GM12878 (cell line): ENCODE data around the gene RAET1E. TPM values are rescaled to one million over a fixed set of nuclear protein-coding genes. Genes with fewer than 3 reads are reported as not detected.

Experiments
- ATAC-seq: fragments of 200-7000 bp; cut with Tn5 transposase; 3 replicates; pipeline ENCODE4 v1.9.1; 2020; ENCODE audit warnings: mild to moderate bottlenecking, moderate library complexity
- BruUV-seq: library from RNA; stranded (reverse); fragments of 400-500 nt; replicated peaks from 2 replicates; lab custom pipeline; 2021; lab: Mats Ljungman, UMichigan
- CTCF ChIA-PET: fragments of 300-600 bp; sonication (Branson Sonifier 250); formaldehyde crosslinking; extraction: SDS; loops from one replicate; lab custom pipeline; 2021; ENCODE audit warnings: inconsistent platforms; lab: Yijun Ruan, JAX
- POLR2A ChIA-PET: fragments of 350-600 bp; formaldehyde crosslinking; extraction: SDS; loops from one replicate; lab custom pipeline; 2021; ENCODE audit warnings: inconsistent platforms; lab: Charles Lee
- RAD21 ChIA-PET: fragments of 300-600 bp; sonication (Branson Sonifier 250); formaldehyde crosslinking; loops from one replicate; lab custom pipeline; 2023; ENCODE audit warnings: antibody characterized with exemption; ENCODE audit not compliant: unreplicated experiment; lab: Charles Lee
- SMC1A ChIA-PET: fragments of 300-600 bp; sonication (Branson Sonifier 250); formaldehyde crosslinking; loops from one replicate; lab custom pipeline; 2023; ENCODE audit not compliant: unreplicated experiment, uncharacterized antibody; lab: Charles Lee
- DNase-seq: peaks from one replicate; pipeline ENCODE4 v3.0.0-alpha.2; 2011; ENCODE audit warnings: low read depth, low spot score
- FAIRE-seq: peaks from 3 replicates; lab custom pipeline; 2011; peaks lifted over from hg19 to GRCh38; lab: Jason Lieb, UNC
- H2AFZ ChIP-seq: 2 replicates; pipeline ENCODE4 v1.6.0; 2011; ENCODE audit warnings: low read depth, low read length, control low read depth; ENCODE audit not compliant: control insufficient read depth
- H3K27ac ChIP-seq: 2 replicates; pipeline ENCODE4 v1.5.1; 2011; ENCODE audit warnings: control low read depth; ENCODE audit not compliant: control insufficient read depth, insufficient read depth
- H3K27me3 ChIP-seq, 2 experiments: replicated peaks in 1 of 2; 2 replicates each; pipeline versions ENCODE4 v1.6.0 to v1.6.1; 2011; ENCODE audit warnings: low read length in 1 of 2; ENCODE audit not compliant: control insufficient read depth in 2 of 2, insufficient read depth in 2 of 2
- H3K36me3 ChIP-seq, 2 experiments: 2 replicates each; pipeline ENCODE4 v1.5.1; 2011; ENCODE audit warnings: low read length in 1 of 2; ENCODE audit not compliant: control insufficient read depth in 2 of 2, insufficient read depth in 2 of 2
- H3K4me1 ChIP-seq: 2 replicates; pipeline ENCODE4 v1.6.1; 2011; ENCODE audit warnings: mild to moderate bottlenecking, low read length, moderate library complexity, mixed read lengths; ENCODE audit not compliant: control insufficient read depth, insufficient read depth
- H3K4me2 ChIP-seq: 2 replicates; pipeline ENCODE4 v1.6.0; 2011; ENCODE audit warnings: control low read depth; ENCODE audit not compliant: control insufficient read depth, insufficient read depth
- H3K4me3 ChIP-seq: fragments of 200-600 bp; sonication (generic); 2 replicates; pipeline ENCODE4 v1.5.1; 2016
- H3K79me2 ChIP-seq: 2 replicates; pipeline ENCODE4 v1.6.0; 2011; ENCODE audit warnings: low read length; ENCODE audit not compliant: control insufficient read depth, insufficient read depth
- H3K9ac ChIP-seq: 2 replicates; pipeline ENCODE4 v1.8.0; 2011; ENCODE audit warnings: low read length, control low read depth, mixed read lengths; ENCODE audit not compliant: control insufficient read depth, insufficient read depth
- H3K9me3 ChIP-seq: replicated peaks from 3 replicates; pipeline ENCODE4 v1.5.1; 2011; ENCODE audit warnings: mild to moderate bottlenecking, low read length; ENCODE audit not compliant: control insufficient read depth, insufficient read depth
- H4K20me1 ChIP-seq: 2 replicates; pipeline ENCODE4 v1.6.0; 2011; ENCODE audit not compliant: control insufficient read depth, insufficient read depth
- EP300 ChIP-seq, 2 experiments: fragments of 150-350 bp in 1 of 2; IDR thresholded peaks; 2 replicates each; pipeline ENCODE4 v1.6.1; 2011 to 2012; ENCODE audit warnings: low read depth in 2 of 2, low read length in 2 of 2, borderline replicate concordance in 1 of 2, improper control_type of control experiment in 1 of 2, inconsistent platforms in 1 of 2; ENCODE audit not compliant: control insufficient read depth in 1 of 2
- FOXK2 ChIP-seq: fragments of 450-650 bp; IDR thresholded peaks from 2 replicates; pipeline ENCODE4 v1.6.1; 2017; ENCODE audit warnings: mild to moderate bottlenecking, moderate library complexity
- IKZF1 ChIP-seq: fragments of 450-650 bp; conservative IDR thresholded peaks from 2 replicates; pipeline ENCODE4 v1.6.1; 2017; ENCODE audit warnings: antibody characterized with exemption, mild to moderate bottlenecking
- IKZF2 ChIP-seq, 2 experiments: fragments of 450-650 bp; IDR thresholded peaks; 2 replicates each; pipeline ENCODE4 v1.6.1; 2017; ENCODE audit warnings: mild to moderate bottlenecking in 2 of 2, moderate library complexity in 2 of 2
- JUND ChIP-seq: IDR thresholded peaks from 2 replicates; pipeline ENCODE4 v1.6.1; 2012; ENCODE audit warnings: low read depth, mild to moderate bottlenecking, low read length, improper control_type of control experiment, moderate library complexity
- RB1 ChIP-seq: fragments of 450-650 bp; formaldehyde crosslinking; IDR thresholded peaks from 2 replicates; pipeline ENCODE4 v1.6.1; 2017; ENCODE audit warnings: mild to moderate bottlenecking, borderline replicate concordance
- SMAD1 ChIP-seq: fragments of 450-650 bp; IDR thresholded peaks from 2 replicates; pipeline ENCODE4 v1.6.1; 2018; ENCODE audit warnings: mild to moderate bottlenecking, low read depth; ENCODE audit not compliant: partially characterized antibody
- SP1 ChIP-seq: IDR thresholded peaks from one replicate; pipeline ENCODE4 v1.6.1; 2011; ENCODE audit warnings: low read depth, low read length
- TCF7 ChIP-seq: IDR thresholded peaks from 2 replicates; pipeline ENCODE4 v1.6.1; 2014; ENCODE audit warnings: antibody characterized with exemption, borderline replicate concordance
- WGBS: methylation state at CpG from one replicate; pipeline ENCODE4 v1.1.6; 2016; ENCODE audit warnings: low lambda C conversion rate; ENCODE audit not compliant: insufficient replicate concordance, insufficient coverage; ENCODE audit errors: missing lambda C conversion rate; 5-methylcytosine and 5-hydroxymethylcytosine counted together
- in situ Hi-C: fragments of 300-500 bp; cut with MboI; formaldehyde crosslinking; loops from 9 replicates; pipeline ENCODE4 v1.14.3; 2018; ENCODE audit warnings: mixed read lengths
- intact Hi-C: fragments of 100-400 bp; cut with micrococcal nuclease; formaldehyde crosslinking; loops from one replicate; pipeline ENCODE4 v1.14.2; 2022; ENCODE audit not compliant: unreplicated experiment
- polyA plus RNA-seq, 11 experiments: library from polyadenylated mRNA; depleted of rRNA in 4 of 11; unstranded in 6 of 11; stranded (reverse) in 5 of 11; fragments of >200 nt; fragmentation: Nextera tagmentation in 4 of 11; fragmentation: Illumina TruSeq in 1 of 11; extraction: Ambion mirVana in 4 of 11; extraction: Trizol in 1 of 11; gene quantifications; 1 replicate in 1 of 11; 2 replicates in 10 of 11; pipeline versions ENCODE4 v1.2.1 to v1.2.3, GENCODE V29; 2011 to 2016; ENCODE audit warnings: inconsistent platforms in 2 of 11, missing spikeins in 2 of 11, low read depth in 1 of 11
- total RNA-seq, 4 experiments: library from RNA; depleted of rRNA in 3 of 4; stranded (reverse); fragments of >200 nt in 3 of 4; fragmentation: Illumina TruSeq in 1 of 4; extraction: Trizol in 1 of 4; gene quantifications; 2 replicates each; pipeline versions ENCODE4 v1.2.1 to v1.2.3, GENCODE V29; 2013 to 2021
- TF ChIP-seq, protein P1 (sequence below): IDR thresholded peaks from 2 replicates; pipeline ENCODE4 v1.6.1; 2011; ENCODE audit warnings: borderline replicate concordance, low read depth, mild to moderate bottlenecking, moderate library complexity, mixed read lengths, low read length; ENCODE audit not compliant: insufficient read depth; ENCODE audit errors: extremely low read length
- TF ChIP-seq, protein P2 (sequence below): IDR thresholded peaks from 2 replicates; pipeline ENCODE4 v1.6.1; 2011; ENCODE audit warnings: low read depth, low read length, improper control_type of control experiment, borderline replicate concordance
- TF ChIP-seq, protein P3 (sequence below): fragments of 450-650 bp; IDR thresholded peaks from 2 replicates; pipeline ENCODE4 v1.6.1; 2017; ENCODE audit warnings: mild to moderate bottlenecking, moderate library complexity
- TF ChIP-seq, protein P4 (sequence below): fragments of 450-650 bp; formaldehyde crosslinking; IDR thresholded peaks from 2 replicates; pipeline ENCODE4 v1.4.0; 2020; ENCODE audit warnings: mild to moderate bottlenecking, moderate library complexity

RAET1E gene
- total and polyA plus RNA-seq, 10 of the 15 experiments (the other 5 are each of a cell fraction or from before 2014, with no cell fraction given), result not detected

DNA sequence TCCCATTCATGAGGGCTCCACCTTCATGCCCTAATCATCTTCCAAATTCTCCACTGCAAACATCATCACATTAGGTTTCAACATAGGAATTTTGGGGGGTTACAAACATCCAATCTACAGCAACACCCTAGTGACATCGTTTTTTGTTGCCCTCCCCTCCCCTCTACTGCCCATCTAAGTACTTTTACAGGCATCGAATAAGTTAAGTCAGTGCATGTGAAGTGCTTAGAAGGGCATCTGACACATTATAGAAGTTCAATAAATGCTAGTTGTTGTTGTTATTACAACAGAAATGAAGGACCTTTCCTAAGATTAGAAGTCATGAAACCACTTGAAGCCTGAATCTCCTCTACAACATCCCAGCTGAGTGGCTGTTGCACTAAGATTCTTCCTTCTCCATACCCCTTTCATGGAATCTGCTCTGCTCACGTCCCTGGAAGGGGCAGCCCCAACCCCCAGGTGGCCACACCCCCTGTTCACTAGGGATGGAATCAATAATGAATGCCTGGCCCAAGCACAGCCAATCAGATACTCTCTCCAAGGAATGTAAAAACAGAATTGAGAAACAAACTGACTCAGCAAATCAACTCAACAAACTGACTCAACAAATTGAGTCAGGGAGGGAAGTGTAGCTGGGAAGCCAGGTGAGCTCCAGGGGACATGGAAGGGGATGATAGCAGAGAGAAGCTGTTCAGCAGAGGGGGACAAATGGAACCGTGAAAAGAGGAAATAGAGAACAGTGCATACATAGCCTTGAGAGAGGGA lies 29.9 kb downstream of the RAET1E start:
- no peak overlapping the region for H3K9ac ChIP-seq
- no peaks in the 10 kb centered on the region for H4K20me1 ChIP-seq
- no peak overlapping the region for H3K4me3 ChIP-seq
- ChIA-PET CTCF (interaction anchor here (0.5 to 3.7 kb wide), 3 partner anchors 33 to 585 kb away, joined by 3 to 17 read pairs (median 12); no protein-coding TSS in a partner anchor), POLR2A (no interaction called here), SMC1A (no interaction called here), RAD21 (no interaction called here)
- no peaks in the 10 kb centered on the region; the same call in 1 of the 2 replicates for H3K4me1 ChIP-seq
- H3K79me2 ChIP-seq, result no peaks in the 10 kb centered on the region
- peaks cover 0 to 2% of the 10 kb centered on the region in 2 experiments for H3K27me3 ChIP-seq
- no peak overlapping the region for H3K27ac ChIP-seq
- WGBS, result 8% methylated on average over 4 of the region's 4 CpGs
- intact Hi-C loops, result loop anchor here (10.0 kb wide), 1 partner anchor 143 kb away; no protein-coding TSS in a partner anchor
- in situ Hi-C loops, result no loop called here
- no peak overlapping the region for H2AFZ ChIP-seq
- FAIRE-seq, result no peak
- no peaks in the 10 kb centered on the region for H3K36me3 ChIP-seq
- no peaks in the 10 kb centered on the region; the same call in 1 of the 3 replicates for H3K9me3 ChIP-seq
- no peak for ATAC-seq
- H3K4me2 ChIP-seq, result no peak overlapping the region
- BruUV-seq, result no TSS peak
- no peak for DNase-seq
- TF ChIP-seq, protein P1, sequence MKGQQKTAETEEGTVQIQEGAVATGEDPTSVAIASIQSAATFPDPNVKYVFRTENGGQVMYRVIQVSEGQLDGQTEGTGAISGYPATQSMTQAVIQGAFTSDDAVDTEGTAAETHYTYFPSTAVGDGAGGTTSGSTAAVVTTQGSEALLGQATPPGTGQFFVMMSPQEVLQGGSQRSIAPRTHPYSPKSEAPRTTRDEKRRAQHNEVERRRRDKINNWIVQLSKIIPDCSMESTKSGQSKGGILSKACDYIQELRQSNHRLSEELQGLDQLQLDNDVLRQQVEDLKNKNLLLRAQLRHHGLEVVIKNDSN, result no peak
- TF ChIP-seq RB1 (no peak), IKZF2 (IDR thresholded peaks at IDR 0.05) (no peak), FOXK2 (no peak), EP300 (IDR thresholded peaks at IDR 0.05; ENCODE audit: borderline replicate concordance in 1 of 2, control insufficient read depth in 1 of 2, low read depth in 2 of 2, low read length in 2 of 2) (no peak), SP1 (no peak), TCF7 (no peak), SMAD1 (no peak), IKZF1 (no peak), JUND (no peak)
- TF ChIP-seq, protein P2, sequence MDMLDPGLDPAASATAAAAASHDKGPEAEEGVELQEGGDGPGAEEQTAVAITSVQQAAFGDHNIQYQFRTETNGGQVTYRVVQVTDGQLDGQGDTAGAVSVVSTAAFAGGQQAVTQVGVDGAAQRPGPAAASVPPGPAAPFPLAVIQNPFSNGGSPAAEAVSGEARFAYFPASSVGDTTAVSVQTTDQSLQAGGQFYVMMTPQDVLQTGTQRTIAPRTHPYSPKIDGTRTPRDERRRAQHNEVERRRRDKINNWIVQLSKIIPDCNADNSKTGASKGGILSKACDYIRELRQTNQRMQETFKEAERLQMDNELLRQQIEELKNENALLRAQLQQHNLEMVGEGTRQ, result no peak
- TF ChIP-seq, protein P3, sequence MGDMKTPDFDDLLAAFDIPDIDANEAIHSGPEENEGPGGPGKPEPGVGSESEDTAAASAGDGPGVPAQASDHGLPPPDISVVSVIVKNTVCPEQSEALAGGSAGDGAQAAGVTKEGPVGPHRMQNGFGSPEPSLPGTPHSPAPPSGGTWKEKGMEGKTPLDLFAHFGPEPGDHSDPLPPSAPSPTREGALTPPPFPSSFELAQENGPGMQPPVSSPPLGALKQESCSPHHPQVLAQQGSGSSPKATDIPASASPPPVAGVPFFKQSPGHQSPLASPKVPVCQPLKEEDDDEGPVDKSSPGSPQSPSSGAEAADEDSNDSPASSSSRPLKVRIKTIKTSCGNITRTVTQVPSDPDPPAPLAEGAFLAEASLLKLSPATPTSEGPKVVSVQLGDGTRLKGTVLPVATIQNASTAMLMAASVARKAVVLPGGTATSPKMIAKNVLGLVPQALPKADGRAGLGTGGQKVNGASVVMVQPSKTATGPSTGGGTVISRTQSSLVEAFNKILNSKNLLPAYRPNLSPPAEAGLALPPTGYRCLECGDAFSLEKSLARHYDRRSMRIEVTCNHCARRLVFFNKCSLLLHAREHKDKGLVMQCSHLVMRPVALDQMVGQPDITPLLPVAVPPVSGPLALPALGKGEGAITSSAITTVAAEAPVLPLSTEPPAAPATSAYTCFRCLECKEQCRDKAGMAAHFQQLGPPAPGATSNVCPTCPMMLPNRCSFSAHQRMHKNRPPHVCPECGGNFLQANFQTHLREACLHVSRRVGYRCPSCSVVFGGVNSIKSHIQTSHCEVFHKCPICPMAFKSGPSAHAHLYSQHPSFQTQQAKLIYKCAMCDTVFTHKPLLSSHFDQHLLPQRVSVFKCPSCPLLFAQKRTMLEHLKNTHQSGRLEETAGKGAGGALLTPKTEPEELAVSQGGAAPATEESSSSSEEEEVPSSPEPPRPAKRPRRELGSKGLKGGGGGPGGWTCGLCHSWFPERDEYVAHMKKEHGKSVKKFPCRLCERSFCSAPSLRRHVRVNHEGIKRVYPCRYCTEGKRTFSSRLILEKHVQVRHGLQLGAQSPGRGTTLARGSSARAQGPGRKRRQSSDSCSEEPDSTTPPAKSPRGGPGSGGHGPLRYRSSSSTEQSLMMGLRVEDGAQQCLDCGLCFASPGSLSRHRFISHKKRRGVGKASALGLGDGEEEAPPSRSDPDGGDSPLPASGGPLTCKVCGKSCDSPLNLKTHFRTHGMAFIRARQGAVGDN, result no peak
- TF ChIP-seq, protein P4, sequence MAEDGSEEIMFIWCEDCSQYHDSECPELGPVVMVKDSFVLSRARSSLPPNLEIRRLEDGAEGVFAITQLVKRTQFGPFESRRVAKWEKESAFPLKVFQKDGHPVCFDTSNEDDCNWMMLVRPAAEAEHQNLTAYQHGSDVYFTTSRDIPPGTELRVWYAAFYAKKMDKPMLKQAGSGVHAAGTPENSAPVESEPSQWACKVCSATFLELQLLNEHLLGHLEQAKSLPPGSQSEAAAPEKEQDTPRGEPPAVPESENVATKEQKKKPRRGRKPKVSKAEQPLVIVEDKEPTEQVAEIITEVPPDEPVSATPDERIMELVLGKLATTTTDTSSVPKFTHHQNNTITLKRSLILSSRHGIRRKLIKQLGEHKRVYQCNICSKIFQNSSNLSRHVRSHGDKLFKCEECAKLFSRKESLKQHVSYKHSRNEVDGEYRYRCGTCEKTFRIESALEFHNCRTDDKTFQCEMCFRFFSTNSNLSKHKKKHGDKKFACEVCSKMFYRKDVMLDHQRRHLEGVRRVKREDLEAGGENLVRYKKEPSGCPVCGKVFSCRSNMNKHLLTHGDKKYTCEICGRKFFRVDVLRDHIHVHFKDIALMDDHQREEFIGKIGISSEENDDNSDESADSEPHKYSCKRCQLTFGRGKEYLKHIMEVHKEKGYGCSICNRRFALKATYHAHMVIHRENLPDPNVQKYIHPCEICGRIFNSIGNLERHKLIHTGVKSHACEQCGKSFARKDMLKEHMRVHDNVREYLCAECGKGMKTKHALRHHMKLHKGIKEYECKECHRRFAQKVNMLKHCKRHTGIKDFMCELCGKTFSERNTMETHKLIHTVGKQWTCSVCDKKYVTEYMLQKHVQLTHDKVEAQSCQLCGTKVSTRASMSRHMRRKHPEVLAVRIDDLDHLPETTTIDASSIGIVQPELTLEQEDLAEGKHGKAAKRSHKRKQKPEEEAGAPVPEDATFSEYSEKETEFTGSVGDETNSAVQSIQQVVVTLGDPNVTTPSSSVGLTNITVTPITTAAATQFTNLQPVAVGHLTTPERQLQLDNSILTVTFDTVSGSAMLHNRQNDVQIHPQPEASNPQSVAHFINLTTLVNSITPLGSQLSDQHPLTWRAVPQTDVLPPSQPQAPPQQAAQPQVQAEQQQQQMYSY (CRISPR knock-in tag), result no peak
